ENCODE results near the gene BEST4.

GRCh38 chr1:44786138-44786840 is 1.7 kb downstream of the BEST4 start:
- peak; percentile 83 for TF ChIP-seq CTCF (conservative IDR thresholded peaks at IDR 0.05; ENCODE audit: low read depth, low read length)
- TF ChIP-seq SMC3 (IDR thresholded peaks at IDR 0.05; ENCODE audit: low read depth, low read length), result peak; percentile 57
- no peak; the same call in 1 of the 2 replicates for TF ChIP-seq BHLHE40 (IDR thresholded peaks at IDR 0.05; ENCODE audit: low read depth, low read length)
- TF ChIP-seq CEBPB (IDR thresholded peaks at IDR 0.05; ENCODE audit: low read depth, low read length), result no peak
- TF ChIP-seq USF2 (IDR thresholded peaks at IDR 0.05; ENCODE audit: low read depth, low read length), result peak; percentile 28; the same call in 1 of the 2 replicates
- no peak for TF ChIP-seq POLR2A (IDR thresholded peaks at IDR 0.05; ENCODE audit: low read depth, low read length)
- no peak for TF ChIP-seq RFX5 (IDR thresholded peaks at IDR 0.05; ENCODE audit: low read depth, low read length)
- TF ChIP-seq MXI1 (IDR thresholded peaks at IDR 0.05; ENCODE audit: borderline replicate concordance, low read depth, low read length), result no peak
- no peak for TF ChIP-seq ELK1 (IDR thresholded peaks at IDR 0.05; ENCODE audit: borderline replicate concordance, low read depth, low read length)
- TF ChIP-seq MAZ (IDR thresholded peaks at IDR 0.05; ENCODE audit: borderline replicate concordance, low read depth, low read length), result no peak
